DND-41 (cell line): ENCODE measurements around the gene CCDC24.

Source experiments
- ATAC-seq: fragments of 200-7000 bp; cut with Tn5 transposase; 3 replicates; pipeline ENCODE4 v1.9.1; 2021; ENCODE audit warnings: low read depth; ENCODE audit not compliant: insufficient read depth
- DNase-seq: peaks from one replicate; pipeline ENCODE4 v3.0.0-alpha.2; 2020
- H2AFZ ChIP-seq: 2 replicates; pipeline ENCODE4 v1.6.0; 2012; ENCODE audit warnings: low read depth, low read length
- H3K27ac ChIP-seq: 2 replicates; pipeline ENCODE4 v1.5.1; 2012; ENCODE audit warnings: low read length, inconsistent platforms
- H3K27me3 ChIP-seq: fragments of 200-600 bp; sonication (generic); 2 replicates; pipeline ENCODE4 v1.6.0; 2012; ENCODE audit warnings: low read length, mild to moderate bottlenecking, inconsistent platforms; ENCODE audit not compliant: insufficient read depth, poor library complexity
- H3K36me3 ChIP-seq: 2 replicates; pipeline ENCODE4 v1.5.1; 2012; ENCODE audit warnings: low read length, inconsistent platforms; ENCODE audit not compliant: insufficient read depth
- H3K4me1 ChIP-seq: 2 replicates; pipeline ENCODE4 v1.5.1; 2012; ENCODE audit warnings: mild to moderate bottlenecking, low read length; ENCODE audit not compliant: insufficient read depth
- H3K4me2 ChIP-seq: 2 replicates; pipeline ENCODE4 v1.6.0; 2012; ENCODE audit warnings: mild to moderate bottlenecking, moderate library complexity, low read length, inconsistent platforms; ENCODE audit not compliant: insufficient read depth
- H3K4me3 ChIP-seq, 2 experiments: fragments of 200-600 bp in 1 of 2; shearing (Covaris generic) in 1 of 2; 2 replicates each; pipeline ENCODE4 v1.5.1; 2012 to 2016; ENCODE audit warnings: inconsistent platforms in 2 of 2, low read length in 2 of 2, mild to moderate bottlenecking in 2 of 2, low read depth in 1 of 2, moderate library complexity in 1 of 2
- H3K79me2 ChIP-seq: 2 replicates; pipeline ENCODE4 v1.6.0; 2012; ENCODE audit warnings: low read length, inconsistent platforms; ENCODE audit not compliant: insufficient read depth
- H3K9ac ChIP-seq: 2 replicates; pipeline ENCODE4 v1.6.0; 2012; ENCODE audit warnings: low read depth, mild to moderate bottlenecking, inconsistent platforms, low read length, moderate library complexity
- H3K9me3 ChIP-seq: 2 replicates; pipeline ENCODE4 v1.5.1; 2012; ENCODE audit warnings: low read length, moderate library complexity, mild to moderate bottlenecking, inconsistent platforms; ENCODE audit not compliant: insufficient read depth, severe bottlenecking
- H4K20me1 ChIP-seq: 2 replicates; pipeline ENCODE4 v1.6.0; 2012; ENCODE audit warnings: low read length; ENCODE audit not compliant: insufficient read depth
- CTCF ChIP-seq: IDR thresholded peaks from 2 replicates; pipeline ENCODE4 v1.5.1; 2012; ENCODE audit warnings: borderline replicate concordance, low read length, moderate library complexity, mild to moderate bottlenecking; ENCODE audit not compliant: poor library complexity, severe bottlenecking; ENCODE audit errors: extremely low read depth
- EZH2 ChIP-seq: IDR thresholded peaks from 3 replicates; pipeline ENCODE4 v1.6.1; 2012; ENCODE audit warnings: borderline replicate concordance, low read depth, mild to moderate bottlenecking, moderate library complexity, low read length, inconsistent platforms; ENCODE audit not compliant: severe bottlenecking

The CCDC24 gene

GRCh38 chr1:44038876-44039657, 47.7 kb downstream of the CCDC24 start:
- Histone ChIP-seq H2AFZ (no peak overlapping the region), H3K27me3 (peaks cover 4% of the 10 kb centered on the region), H3K4me3 (no peak overlapping the region), H3K4me2 (no peak overlapping the region), H3K27ac (no peak overlapping the region), H3K9me3 (no peaks in the 10 kb centered on the region), H3K9ac (no peak overlapping the region), H3K4me1 (no peaks in the 10 kb centered on the region), H3K36me3 (no peaks in the 10 kb centered on the region), H3K79me2 (no peaks in the 10 kb centered on the region), H4K20me1 (no peaks in the 10 kb centered on the region; the same call in 1 of the 2 replicates)
- TF ChIP-seq CTCF (no peak), EZH2 (no peak)
- ATAC-seq (no peak), DNase-seq (no peak)

- H3K27ac ChIP-seq: no peak overlapping the region
- no peaks in the 10 kb centered on the region for H3K4me1 ChIP-seq
Measured at GRCh38 chr1:44040418-44040817, 49.0 kb downstream of the CCDC24 start.

GRCh38 chr1:44040846-44041245, 49.4 kb downstream of the CCDC24 start:
- no peak overlapping the region for H3K9ac ChIP-seq
- DNase-seq (no peak), ATAC-seq (no peak)
- H4K20me1 ChIP-seq: no peaks in the 10 kb centered on the region; the same call in 1 of the 2 replicates
- H3K4me1 ChIP-seq: no peaks in the 10 kb centered on the region
- no peak overlapping the region for H2AFZ ChIP-seq
- no peak for TF ChIP-seq CTCF
- TF ChIP-seq EZH2: no peak
- H3K4me3 ChIP-seq: no peak overlapping the region
- H3K27me3 ChIP-seq: peaks cover 4% of the 10 kb centered on the region
- H3K4me2 ChIP-seq: no peak overlapping the region
- no peak overlapping the region for H3K27ac ChIP-seq
- no peaks in the 10 kb centered on the region for H3K79me2 ChIP-seq
- H3K9me3 ChIP-seq: no peaks in the 10 kb centered on the region
- no peaks in the 10 kb centered on the region for H3K36me3 ChIP-seq

More at GRCh38 chr1:44040418-44040817, 49.0 kb downstream of the CCDC24 start:
- Histone ChIP-seq H3K9ac (no peak overlapping the region), H3K9me3 (no peaks in the 10 kb centered on the region), H3K27me3 (peaks cover 4% of the 10 kb centered on the region), H3K36me3 (no peaks in the 10 kb centered on the region), H2AFZ (no peak overlapping the region), H4K20me1 (no peaks in the 10 kb centered on the region; the same call in 1 of the 2 replicates), H3K4me2 (no peak overlapping the region), H3K4me3 (no peak overlapping the region), H3K79me2 (no peaks in the 10 kb centered on the region)
- ATAC-seq: no peak
- TF ChIP-seq CTCF: no peak
- no peak for TF ChIP-seq EZH2
- DNase-seq: no peak
